HG02678 (cell line): Measurements from ENCODE around the gene IP6K1.
A peak's percentile ranks its signal among the peaks of the same experiment; 100 is the strongest.
"Not testable (repeated sequence)": the region's sequence is repeated elsewhere in the genome, so short reads cannot be mapped to it uniquely, and the experiment has no call there.

Experiments used
- ATAC-seq: cut with Tn5 transposase; IDR thresholded peaks from one replicate; pipeline ENCODE4 v1.9.1; 2021; ENCODE audit warnings: mild to moderate bottlenecking, moderate library complexity; ENCODE audit not compliant: unreplicated experiment

IP6K1 gene

DNA sequence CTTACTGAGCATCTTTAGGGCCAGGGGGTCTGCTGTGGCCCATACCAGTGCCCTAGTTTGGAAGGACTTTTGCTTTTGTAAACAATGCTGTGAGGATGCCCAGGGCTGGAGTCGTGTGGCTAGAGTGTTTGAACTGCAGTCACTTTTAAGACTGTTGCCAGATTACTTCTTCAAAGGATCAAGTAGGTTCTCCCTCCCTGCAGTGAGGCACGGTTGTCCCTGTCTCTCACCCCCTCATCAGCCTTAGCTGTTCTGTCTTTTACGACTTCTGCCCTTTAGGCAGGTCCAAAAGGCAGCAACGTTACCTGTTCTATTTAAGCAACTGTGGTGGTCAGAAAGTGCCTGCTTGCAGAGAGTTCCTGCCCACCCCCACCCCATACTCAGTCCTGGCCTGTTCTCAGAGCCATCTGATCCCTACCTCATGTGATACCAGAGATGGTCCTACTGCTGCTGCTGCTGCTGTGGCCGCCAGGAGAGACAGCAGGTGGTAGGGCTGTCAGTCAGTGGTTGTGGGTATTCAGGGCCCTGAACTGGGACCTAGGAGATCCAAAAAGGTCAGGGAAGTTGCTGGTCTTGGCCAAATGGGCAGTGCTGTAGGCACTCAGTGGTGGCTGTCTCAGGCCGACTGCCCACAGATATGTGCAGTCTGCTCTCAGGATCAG lies 91.8 kb downstream of the IP6K1 start:
- not testable (repeated sequence) for ATAC-seq

DNA sequence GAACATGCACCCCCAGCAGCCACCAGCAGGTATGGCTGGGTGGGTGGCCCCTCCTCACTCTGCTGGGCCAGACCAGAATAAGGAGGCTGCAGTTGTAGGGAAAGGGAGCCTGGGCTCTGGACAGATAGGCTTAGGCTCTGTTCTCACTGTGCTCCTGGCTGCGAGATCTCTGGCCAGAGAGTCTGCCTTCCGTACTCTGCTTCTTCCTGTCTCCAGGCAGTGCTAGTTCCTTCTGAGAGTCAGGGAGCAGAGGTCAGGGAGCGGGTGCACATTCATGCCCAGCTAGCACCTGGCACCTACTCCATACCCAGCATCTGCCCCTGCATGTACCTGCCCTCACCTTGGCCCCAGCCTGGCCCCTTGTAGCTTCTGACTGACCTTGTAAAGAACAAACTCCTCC lies 94.9 kb downstream of the IP6K1 start:
- not testable (repeated sequence) for ATAC-seq

DNA sequence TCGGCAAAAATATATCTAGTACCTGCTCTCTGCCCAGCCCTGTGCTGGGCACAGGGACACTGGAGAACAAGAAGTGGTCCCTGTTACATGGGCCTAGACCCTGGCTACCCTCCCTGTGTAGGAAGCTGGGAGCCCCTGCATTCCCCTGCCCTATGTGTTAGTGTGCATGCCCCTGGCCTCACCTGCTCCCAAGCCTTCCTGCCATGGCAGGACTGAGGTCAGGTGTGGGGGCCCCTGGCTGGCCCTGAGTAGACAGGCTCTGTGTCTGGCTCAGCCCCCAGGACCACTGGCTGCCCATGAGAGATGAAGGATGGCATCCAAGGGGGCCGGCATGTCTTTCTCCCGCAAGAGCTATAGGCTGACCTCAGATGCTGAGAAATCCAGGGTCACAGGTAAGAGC lies 95.5 kb downstream of the IP6K1 start:
- ATAC-seq = not testable (repeated sequence)

DNA sequence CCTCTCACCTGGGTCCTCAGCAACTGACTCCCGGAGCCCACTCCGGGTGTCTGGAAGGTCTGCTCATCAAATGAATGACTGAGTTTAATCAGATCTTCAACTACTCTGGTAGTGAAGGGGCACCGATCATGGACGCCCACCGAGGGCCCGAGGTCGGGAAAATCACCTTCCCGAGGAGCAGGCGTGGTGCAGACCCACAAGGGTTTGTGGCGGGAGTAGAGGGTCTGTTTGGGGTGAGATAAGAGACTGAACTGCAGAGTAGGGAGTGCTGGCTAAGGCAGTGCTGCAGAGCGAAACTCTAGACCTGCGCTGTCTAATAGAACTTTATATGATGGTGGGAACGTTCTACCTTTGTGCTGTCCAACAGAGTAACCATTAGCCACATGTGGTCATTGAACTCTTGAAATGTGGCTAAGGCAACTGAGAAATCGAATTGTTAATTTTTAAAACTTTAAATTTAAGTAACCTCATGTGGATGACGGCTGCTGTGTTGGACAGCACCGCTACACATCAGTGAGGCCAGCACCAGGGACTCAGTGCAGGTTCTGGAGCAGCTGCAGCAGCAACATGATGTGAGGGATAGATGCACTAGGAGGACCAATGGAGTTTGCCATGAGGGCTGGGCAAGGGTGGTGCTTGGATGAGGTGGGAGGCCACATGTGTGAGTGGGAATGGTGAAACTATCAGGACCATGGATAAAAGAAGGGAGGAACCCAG lies 96.3 kb downstream of the IP6K1 start:
- not testable (repeated sequence) for ATAC-seq

DNA sequence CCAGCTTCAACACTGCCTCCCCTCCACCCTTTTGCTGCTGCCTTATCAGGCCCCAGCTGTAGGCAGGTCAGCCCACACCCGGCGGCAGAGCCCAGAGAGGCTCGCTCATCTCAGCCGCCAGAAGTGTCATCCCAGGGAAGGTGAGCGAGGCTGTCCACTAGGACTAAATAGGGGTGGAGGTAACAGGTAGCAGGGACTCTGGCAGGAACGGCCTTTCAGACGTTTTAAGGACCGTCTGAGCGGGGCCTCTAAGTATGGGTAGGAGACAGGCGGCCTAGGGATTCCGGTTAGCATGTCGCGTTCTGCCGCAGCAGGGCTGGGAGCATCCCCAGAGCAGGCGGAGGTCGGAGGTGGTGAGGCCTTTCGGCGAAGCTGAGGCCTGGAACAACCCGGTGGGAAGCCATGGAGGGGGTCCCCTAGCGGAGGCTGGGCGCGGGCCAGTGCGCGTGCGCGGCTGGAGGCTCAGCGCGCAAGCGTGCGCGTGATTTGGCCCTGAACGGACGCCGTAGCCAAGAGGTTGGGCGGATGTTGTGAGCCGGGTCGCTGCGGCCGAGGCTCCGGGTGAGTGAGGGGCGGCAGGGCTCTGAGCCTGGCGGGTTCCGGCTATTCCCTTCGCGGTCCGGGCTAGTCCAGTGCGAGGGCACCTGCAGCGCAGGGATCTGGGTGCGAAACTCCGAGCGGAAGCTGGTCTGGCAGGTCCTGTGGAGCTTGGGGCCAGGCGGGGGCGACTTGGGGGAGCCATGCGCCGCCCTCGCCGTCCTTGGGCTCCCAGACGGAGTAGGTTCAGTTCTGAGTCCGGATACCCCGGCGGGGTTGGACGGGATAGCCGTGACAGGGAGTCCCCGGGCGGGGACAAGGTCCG lies 97.1 kb downstream of the IP6K1 start, which contains the start of the genes MST1 and RNF123:
Gene MST1 (minus strand): TSS at position 429 of the 862 bp plus-strand sequence. CDS start 783 bp downstream, outside the sequence.
Gene RNF123 (plus strand): TSS at position 512 of the 862 bp plus-strand sequence. CDS start 1,609 bp downstream, outside the sequence.
- ATAC-seq = peak; percentile 71

DNA sequence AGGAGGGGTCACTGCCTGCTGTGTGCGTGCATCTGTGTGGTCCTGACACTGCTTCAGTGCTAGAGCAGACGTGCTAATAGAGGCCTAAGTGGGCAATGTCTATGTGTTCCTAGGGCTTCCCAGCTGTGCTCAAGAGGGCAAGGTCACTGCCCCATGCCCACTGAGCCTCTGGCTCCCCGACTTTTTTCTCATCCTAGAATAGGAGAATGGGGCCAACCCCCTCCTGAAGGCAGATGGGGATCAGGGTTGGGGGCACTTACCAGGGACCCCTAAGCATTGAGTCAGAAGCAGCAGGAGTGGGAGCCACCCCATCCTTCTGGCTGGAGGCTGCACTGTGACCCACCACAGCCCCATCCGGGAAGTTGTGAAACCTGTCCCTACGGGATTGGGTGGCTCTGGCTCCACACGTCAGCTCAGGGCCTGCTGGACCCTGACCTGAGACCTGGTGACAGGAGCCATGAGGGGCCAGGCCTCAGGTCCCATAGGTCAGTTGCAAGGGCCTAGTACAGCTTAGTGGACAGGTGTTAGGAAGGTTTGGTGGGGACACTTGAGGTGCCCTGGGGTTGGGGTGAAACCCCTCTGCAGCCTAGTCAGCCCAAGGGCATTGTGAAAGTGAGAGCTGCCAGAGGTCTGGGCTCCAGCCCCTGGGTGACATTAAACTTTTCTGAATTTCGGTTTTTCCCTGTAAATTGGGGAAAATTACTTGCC lies 97.8 kb downstream of the IP6K1 start:
- ATAC-seq = not testable (repeated sequence)

DNA sequence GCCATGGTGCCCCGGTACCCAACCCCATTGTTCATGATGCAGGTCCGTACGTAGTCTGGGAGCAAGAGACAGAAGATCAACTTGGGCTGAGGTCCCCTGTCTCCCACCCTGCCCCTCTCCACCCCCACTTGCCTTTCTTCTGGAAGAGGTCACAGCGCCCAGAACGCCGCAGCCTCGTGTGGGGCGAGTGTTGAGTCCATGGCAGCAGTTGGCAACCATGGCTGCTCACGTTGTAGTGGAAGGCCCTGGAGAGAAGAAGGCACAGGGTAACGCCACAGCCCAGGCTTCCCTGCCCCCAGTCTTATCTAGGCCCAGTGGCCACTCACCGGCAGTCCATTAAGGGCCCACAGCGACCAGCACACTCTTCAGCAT lies 98.9 kb downstream of the IP6K1 start:
- not testable (repeated sequence) for ATAC-seq

DNA sequence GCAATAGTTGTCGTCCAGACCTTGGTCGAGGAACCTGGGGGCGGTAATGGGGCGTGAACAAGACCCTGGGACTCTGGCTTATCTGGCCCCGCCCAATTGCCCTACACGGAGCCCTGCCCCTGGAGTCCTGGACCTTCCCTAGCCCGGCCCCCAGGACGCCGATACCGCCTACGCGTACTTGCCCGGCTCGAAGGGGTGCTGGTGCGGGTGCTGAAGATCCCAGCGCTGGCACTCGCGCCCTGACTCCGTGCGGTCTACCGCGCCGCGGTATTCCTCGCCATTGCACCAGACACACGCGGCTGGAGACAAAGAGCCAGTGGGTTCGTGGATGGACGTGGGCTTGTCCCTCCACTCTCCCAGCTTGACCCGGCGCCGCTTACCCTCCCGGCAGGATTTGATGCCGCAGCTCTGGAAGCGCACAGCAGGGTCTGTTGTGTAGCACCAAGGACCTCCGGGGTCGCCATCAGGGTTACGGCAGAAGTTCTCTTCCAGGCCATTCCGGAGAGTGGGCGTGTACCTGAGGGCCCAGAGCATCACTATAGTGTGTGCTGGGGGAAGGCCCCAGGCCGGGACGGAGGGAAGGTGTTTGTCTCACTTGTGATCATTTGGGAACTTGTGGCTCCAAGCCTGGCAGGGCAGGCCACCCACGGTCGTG lies 99.4 kb downstream of the IP6K1 start:
- ATAC-seq = not testable (repeated sequence)

DNA sequence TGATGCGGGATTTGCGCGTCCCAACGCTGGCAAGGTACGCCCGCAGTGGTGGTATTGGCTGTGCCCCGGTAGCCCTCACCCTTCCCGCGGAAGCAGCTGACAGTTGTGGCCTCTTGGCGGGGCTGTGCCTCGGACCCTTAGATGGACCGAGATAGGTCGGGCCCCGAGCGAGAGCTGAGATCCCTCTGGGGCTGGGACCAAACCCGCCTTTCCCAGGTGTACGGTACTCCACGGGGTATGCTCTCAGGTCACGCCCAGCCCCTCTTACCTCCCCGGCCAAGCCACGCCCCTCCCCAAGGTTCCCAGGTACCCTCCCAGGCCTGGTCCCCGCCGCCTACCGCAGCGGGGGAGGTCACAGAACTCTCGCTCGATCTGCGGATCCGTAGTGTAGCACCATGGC lies 100.0 kb downstream of the IP6K1 start:
- not testable (repeated sequence) for ATAC-seq

DNA sequence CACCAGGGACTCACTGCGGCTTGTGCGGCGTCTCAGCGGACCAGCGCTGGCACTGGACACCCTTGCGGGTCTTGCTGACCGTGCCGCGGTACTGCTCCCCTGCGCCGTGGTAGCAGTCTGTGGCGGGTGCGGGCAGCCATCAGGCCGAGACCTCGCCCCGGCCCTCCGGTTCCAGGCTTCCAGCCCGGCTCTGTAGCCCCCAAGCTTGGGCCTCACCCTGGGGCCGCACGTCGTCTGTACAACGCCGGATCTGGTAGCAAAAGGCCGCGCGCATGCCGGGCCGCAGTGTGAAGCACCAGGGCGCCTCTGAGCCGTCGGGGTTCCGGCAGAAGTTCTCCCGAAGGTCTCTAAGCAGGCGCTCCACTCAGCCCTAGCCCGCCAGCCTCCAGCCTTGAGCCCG lies 100.5 kb downstream of the IP6K1 start:
- not testable (repeated sequence) for ATAC-seq

DNA sequence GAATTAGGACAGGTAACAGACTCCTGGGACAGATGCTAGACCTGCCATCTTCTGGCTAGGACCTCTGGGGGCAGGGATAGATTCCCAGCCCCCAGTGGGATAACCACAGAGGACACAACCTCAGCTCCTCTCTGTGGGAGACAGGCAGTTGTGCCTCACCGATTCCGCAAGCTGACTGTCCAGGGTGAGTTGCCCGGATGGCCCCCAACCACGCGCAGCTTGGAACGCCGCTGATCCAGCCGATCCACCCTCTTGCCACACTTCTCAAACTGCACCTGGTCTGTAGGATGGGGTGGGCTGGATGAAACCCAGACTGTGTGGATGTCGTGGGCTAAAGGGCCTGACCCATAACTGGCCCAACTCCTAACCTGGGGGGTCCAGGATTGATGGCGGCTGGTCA lies 101.2 kb downstream of the IP6K1 start:
- ATAC-seq = not testable (repeated sequence)

DNA sequence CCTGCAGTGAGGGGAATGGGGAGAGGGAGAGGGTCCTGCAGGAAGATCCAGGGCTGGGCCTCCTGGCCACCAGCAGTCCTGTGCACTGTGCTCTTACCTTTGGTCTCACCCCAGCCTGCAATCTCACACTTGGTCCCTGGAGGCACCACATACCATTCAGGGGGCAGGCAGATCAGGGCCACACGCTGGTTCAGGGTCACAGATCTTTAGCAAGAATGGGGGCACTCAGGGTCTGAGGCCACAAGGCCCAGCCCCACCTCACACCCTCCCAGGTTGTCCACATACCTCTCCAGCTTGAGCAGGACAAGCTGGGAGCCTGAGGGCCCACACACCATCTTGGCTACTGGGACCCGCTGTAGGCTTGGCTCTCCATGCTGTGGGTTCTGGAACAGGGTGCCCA lies 101.9 kb downstream of the IP6K1 start:
- not testable (repeated sequence) for ATAC-seq

DNA sequence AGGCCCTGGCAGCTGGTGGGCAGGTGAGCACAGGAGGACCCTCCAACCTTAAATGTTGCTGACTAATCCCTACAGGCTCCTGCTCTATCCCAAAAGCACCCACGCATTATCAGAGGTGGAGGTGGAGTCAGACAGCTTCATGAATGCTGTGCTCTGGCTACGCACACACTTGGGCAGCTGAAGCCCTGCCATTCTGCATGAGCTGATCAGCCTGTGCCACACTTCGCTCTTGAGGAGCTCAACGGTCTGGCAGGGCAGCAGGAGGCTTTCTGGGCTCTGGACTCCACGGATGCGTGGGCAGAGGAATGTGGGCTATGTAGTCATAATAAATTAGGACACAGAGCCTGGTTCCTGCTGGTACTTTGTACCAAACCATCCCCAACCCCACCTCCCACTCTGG lies 103.2 kb downstream of the IP6K1 start:
- ATAC-seq = no peak

DNA sequence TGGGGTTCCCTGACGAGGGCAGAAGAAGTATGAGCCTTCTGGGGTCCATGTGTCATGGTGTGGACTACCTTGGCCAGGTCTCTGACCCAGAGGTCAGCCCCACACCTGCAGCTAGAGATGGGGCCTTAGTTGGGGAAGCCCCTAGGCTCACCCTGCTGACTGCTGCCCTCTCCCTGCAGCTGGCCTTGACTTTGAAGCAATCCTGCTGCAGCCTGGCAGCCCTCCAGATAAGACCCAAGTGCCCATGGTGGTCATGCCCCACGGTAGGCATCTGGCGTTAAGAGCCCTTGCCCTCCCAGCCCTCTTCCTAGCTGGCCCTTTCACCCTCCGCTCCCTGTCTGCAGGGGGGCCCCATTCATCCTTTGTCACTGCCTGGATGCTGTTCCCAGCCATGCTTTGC lies 104.8 kb downstream of the IP6K1 start:
- ATAC-seq = no peak

DNA sequence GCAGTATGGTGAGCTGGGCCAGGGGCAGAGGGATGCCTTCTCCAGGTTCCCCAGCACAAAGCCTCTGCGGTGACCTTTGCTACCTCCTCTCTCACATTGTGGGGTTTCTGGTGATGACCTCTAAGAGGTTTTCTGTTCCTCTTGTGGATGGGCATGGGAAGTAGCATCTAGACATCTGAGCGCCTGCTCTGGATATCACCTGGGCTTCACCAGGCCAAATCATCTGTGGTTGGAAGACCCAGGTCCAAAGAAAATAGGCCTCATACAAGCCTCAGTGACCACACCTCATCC lies 105.2 kb downstream of the IP6K1 start:
- no peak for ATAC-seq

DNA sequence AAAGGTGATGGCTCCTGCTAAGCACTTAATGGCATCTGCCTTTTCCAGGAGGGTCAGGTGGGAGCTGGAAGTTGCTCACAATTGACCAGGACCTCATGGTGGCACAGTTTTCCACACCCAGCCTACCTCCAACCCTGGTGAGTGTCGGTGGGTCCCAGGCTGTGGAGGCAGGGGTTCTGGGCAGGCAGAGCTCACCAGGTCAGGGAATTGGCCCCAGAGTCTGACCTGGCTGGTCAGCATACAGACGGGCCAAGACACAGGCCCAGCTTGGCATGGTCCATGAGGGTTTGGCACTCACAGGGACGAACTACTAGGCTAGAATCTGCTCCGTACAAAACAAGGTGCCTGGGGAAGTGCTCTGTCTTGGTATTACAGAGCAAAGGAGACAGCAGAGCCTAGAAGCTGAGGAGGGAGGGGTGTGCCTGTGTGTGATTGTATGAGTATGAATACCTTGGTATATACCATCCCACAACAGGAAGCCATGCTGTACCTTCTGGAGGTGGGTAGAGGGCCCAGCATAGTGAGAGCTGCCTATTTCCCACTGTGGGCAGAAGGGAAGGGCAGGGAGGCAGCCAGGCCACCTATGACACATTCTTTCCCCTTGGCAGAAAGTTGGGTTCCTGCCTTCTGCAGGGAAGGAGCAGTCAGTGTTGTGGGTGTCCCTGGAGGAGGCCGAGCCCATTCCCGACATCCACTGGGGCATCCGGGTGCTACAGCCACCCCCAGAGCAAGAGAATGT lies 105.7 kb downstream of the IP6K1 start:
- no peak for ATAC-seq

DNA sequence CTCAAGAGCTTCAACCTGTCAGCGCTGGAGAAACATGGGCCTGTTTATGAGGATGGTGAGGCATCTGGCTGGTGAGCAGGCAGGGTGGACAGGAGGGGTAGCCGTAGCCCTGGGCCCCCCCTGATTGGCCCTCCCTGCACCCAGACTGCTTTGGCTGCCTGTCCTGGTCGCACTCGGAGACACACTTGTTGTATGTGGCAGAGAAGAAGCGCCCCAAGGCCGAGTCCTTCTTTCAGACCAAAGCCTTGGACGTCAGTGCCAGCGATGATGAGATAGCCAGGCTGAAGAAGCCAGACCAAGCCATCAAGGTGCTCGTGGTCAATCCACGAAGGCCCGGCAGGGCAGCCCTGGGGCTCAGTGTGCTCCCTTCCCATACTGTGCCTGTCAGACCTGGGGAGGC lies 110.4 kb downstream of the IP6K1 start:
- no peak for ATAC-seq

DNA sequence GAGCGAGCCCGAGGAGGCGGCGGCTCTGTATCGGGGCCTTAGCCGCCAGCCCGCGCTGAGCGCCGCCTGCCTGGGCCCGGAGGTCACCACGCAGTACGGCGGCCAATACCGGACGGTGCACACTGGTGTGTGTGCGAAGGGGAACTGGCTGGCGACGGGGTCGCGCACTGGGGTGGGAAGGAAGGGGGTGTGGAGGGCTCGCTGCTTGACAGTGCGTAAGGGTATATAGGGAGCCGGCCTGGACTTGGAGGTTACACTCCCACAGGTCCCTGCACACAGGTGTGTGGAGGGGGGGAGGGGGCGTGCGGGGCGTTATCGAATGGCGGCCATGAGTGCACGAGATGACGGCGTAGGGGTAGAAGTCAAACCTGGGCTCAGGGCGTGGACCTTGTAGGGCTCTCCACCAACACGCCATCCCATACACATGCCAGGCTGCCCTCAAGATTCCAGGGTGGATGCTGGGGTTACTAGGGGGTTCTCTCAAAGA lies 111.8 kb downstream of the IP6K1 start:
- ATAC-seq = peak; percentile 23
